HepG2 (cell line): ENCODE results near the gene ACACB. TPM values are rescaled to one million over a fixed set of nuclear protein-coding genes. Genes with fewer than 3 reads are reported as not detected.

ENCODE experiments used
- CENPT ChIP-seq: sonication (generic); formaldehyde crosslinking; IDR thresholded peaks from 2 replicates; pipeline ENCODE4 v1.8.0; 2022; ENCODE audit warnings: low read depth, mild to moderate bottlenecking, moderate library complexity, missing genetic modification reagents
- CHCHD3 ChIP-seq: sonication (generic); formaldehyde crosslinking; IDR thresholded peaks from 2 replicates; pipeline ENCODE4 v1.8.0; 2022; ENCODE audit warnings: mild to moderate bottlenecking, missing genetic modification reagents, moderate library complexity
- FOXM1 ChIP-seq: sonication (generic); formaldehyde crosslinking; IDR thresholded peaks from 2 replicates; pipeline ENCODE4 v1.5.0; 2020; ENCODE audit warnings: missing genetic modification reagents
- GMEB2 ChIP-seq: IDR thresholded peaks from 2 replicates; pipeline ENCODE4 v1.6.1; 2016; ENCODE audit warnings: missing biosample characterization, missing genetic modification reagents, low read depth
- JDP2 ChIP-seq: sonication (generic); formaldehyde crosslinking; IDR thresholded peaks from 2 replicates; pipeline ENCODE4 v1.8.1; 2022; ENCODE audit warnings: missing genetic modification reagents, borderline replicate concordance
- JUN ChIP-seq: sonication (generic); formaldehyde crosslinking; IDR thresholded peaks from 2 replicates; pipeline ENCODE4 v1.4.0; 2020; ENCODE audit warnings: mild to moderate bottlenecking, missing genetic modification reagents
- KAT7 ChIP-seq: IDR thresholded peaks from 2 replicates; pipeline ENCODE4 v1.6.1; 2018; ENCODE audit warnings: borderline replicate concordance, missing compliant biosample characterization
- MBD4 ChIP-seq: IDR thresholded peaks from 2 replicates; pipeline ENCODE4 v1.6.1; 2012; ENCODE audit warnings: low read length, inconsistent platforms, borderline replicate concordance
- MEIS2 ChIP-seq: sonication (generic); formaldehyde crosslinking; IDR thresholded peaks from 2 replicates; pipeline ENCODE4 v1.9.0; 2021; ENCODE audit warnings: mild to moderate bottlenecking, missing genetic modification reagents
- MIXL1 ChIP-seq: IDR thresholded peaks from 2 replicates; pipeline ENCODE4 v1.6.1; 2016
- MTA3 ChIP-seq: sonication (generic); formaldehyde crosslinking; IDR thresholded peaks from 2 replicates; pipeline ENCODE4 v1.4.0; 2020; ENCODE audit warnings: missing genetic modification reagents
- MXD4 ChIP-seq: IDR thresholded peaks from 2 replicates; pipeline ENCODE4 v1.6.1; 2016; ENCODE audit warnings: mild to moderate bottlenecking, missing biosample characterization, missing genetic modification reagents
- MXI1 ChIP-seq: IDR thresholded peaks from 3 replicates; pipeline ENCODE4 v1.6.1; 2012; ENCODE audit warnings: low read depth, low read length, inconsistent platforms, borderline replicate concordance
- NCOA1 ChIP-seq: sonication (generic); formaldehyde crosslinking; IDR thresholded peaks from 2 replicates; pipeline ENCODE4 v1.9.0; 2021; ENCODE audit warnings: missing genetic modification reagents
- WIZ ChIP-seq: sonication (generic); formaldehyde crosslinking; IDR thresholded peaks from 2 replicates; pipeline ENCODE4 v1.5.1; 2020; ENCODE audit warnings: mild to moderate bottlenecking, missing genetic modification reagents
- YEATS4 ChIP-seq: sonication (generic); formaldehyde crosslinking; IDR thresholded peaks from 2 replicates; pipeline ENCODE4 v1.4.0; 2020; ENCODE audit warnings: missing genetic modification reagents, borderline replicate concordance
- ZBTB39 ChIP-seq: sonication (generic); formaldehyde crosslinking; IDR thresholded peaks from 2 replicates; pipeline ENCODE4 v1.5.0; 2020; ENCODE audit warnings: missing genetic modification reagents
- ZNF136 ChIP-seq: sonication (generic); formaldehyde crosslinking; IDR thresholded peaks from 2 replicates; pipeline ENCODE4 v1.8.1; 2022; ENCODE audit warnings: low read depth, mild to moderate bottlenecking, moderate library complexity, missing genetic modification reagents
- ZNF225 ChIP-seq: sonication (generic); formaldehyde crosslinking; IDR thresholded peaks from 2 replicates; pipeline ENCODE4 v1.4.0; 2020; ENCODE audit warnings: mild to moderate bottlenecking, missing genetic modification reagents
- ZNF260 ChIP-seq: sonication (generic); formaldehyde crosslinking; IDR thresholded peaks from 2 replicates; pipeline ENCODE4 v1.4.0; 2020; ENCODE audit warnings: missing genetic modification reagents, low read depth, mild to moderate bottlenecking, borderline replicate concordance
- ZNF296 ChIP-seq: sonication (generic); formaldehyde crosslinking; conservative IDR thresholded peaks from 2 replicates; pipeline ENCODE4 v1.5.0; 2020; ENCODE audit warnings: mild to moderate bottlenecking, missing genetic modification reagents
- ZNF451 ChIP-seq: sonication (generic); formaldehyde crosslinking; IDR thresholded peaks from 2 replicates; pipeline ENCODE4 v1.5.0; 2020; ENCODE audit warnings: mild to moderate bottlenecking, missing genetic modification reagents
- ZNF460 ChIP-seq: sonication (generic); formaldehyde crosslinking; IDR thresholded peaks from 2 replicates; pipeline ENCODE4 v1.5.1; 2020; ENCODE audit warnings: missing genetic modification reagents, mild to moderate bottlenecking, borderline replicate concordance
- ZNF777 ChIP-seq: sonication (generic); formaldehyde crosslinking; IDR thresholded peaks from 2 replicates; pipeline ENCODE4 v1.4.0; 2020; ENCODE audit warnings: missing genetic modification reagents
- ZSCAN12 ChIP-seq: sonication (generic); formaldehyde crosslinking; IDR thresholded peaks from 2 replicates; pipeline ENCODE4 v1.9.0; 2021; ENCODE audit warnings: mild to moderate bottlenecking, missing genetic modification reagents
- polyA plus RNA-seq, 8 experiments: library from polyadenylated mRNA; depleted of rRNA in 3 of 8; stranded (reverse) in 7 of 8; unstranded in 1 of 8; fragments of >200 nt; fragmentation: Illumina TruSeq in 4 of 8; extraction: Trizol in 4 of 8; gene quantifications; 2 replicates each; pipeline versions ENCODE4 v1.2.1 to v1.2.3, GENCODE V29; 2011 to 2016; ENCODE audit warnings: low read depth in 4 of 8, missing spikeins in 1 of 8, mixed read lengths in 1 of 8; ENCODE audit not compliant: insufficient read depth in 1 of 8
- total RNA-seq, 5 experiments: library from RNA; depleted of rRNA; stranded (reverse); fragments of >200 nt; fragmentation: Illumina TruSeq; extraction: Trizol; gene quantifications; 2 replicates each; pipeline ENCODE4 v1.2.3, GENCODE V29; 2016; ENCODE audit warnings: low read depth in 1 of 5
- TF ChIP-seq, protein P1 (sequence below), 2 experiments: sonication (generic) in 1 of 2; formaldehyde crosslinking in 1 of 2; IDR thresholded peaks; 2 replicates each; pipeline versions ENCODE4 v1.4.0 to v1.6.1; 2018 to 2020; ENCODE audit warnings: missing genetic modification reagents in 2 of 2, borderline replicate concordance in 1 of 2, low read depth in 1 of 2, mild to moderate bottlenecking in 1 of 2, missing biosample characterization in 1 of 2

Gene ACACB
- total and polyA plus RNA-seq, 2 of the 13 experiments (the other 11 are each of a cell fraction or from before 2014, with no cell fraction given), result 6.2 to 8.6 TPM

DNA sequence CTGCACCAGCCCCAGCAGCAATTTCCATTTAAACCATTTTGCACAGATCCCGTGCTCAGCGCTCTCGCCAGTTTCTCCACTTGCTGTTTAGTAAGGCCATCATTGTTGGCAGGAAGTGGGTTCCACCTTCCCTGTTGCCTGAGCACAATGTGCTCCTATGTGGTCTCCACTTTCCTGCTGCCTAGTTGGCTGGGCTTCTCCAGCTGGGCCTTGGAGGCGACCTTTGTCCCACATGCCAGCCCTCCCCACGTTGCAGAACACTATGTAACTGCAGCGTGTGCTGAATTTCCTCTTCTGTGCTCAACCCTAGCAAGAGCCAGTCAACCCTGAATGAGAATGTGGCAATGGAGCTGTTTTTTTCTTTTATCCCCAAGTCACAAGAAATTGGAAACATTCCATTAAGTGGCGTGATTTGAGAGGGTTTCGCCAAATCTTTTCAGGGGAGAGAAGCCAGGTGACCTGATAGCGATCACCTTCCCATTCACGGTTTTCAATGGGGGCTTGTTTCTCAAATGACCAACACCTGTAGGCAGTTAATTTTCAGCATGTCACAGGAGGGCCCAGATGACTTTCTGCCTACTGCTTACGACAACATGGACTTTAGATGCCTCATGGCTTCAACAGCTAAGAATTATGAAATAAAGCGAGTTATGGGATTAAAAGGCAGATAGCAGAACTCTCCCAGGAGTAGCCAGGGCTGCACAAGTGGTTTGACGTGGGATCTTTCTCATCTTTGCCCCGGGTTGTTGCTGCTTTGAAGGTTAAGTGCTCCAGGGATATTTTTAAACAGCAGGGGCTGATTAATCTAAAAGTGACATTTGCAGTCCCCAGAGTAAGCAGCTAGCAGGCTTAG lies at the start of gene ACACB (continued):
- 0 out of 2 replicates have a peak, but pooled peaks have one; percentile 28 for TF ChIP-seq NCOA1
- no peak for TF ChIP-seq ZNF225
- no peak for TF ChIP-seq ZNF260 (CRISPR knock-in tag)
- TF ChIP-seq MTA3 (CRISPR knock-in tag), result no peak
- no peak for TF ChIP-seq MEIS2 (CRISPR knock-in tag)
- 0 out of 2 replicates have a peak, but pooled peaks have one; percentile 42 for TF ChIP-seq JUN (CRISPR knock-in tag)
- TF ChIP-seq KAT7 (CRISPR knock-in tag), result peak; percentile 45; the same call in 1 of the 2 replicates
- TF ChIP-seq ZBTB39 (CRISPR knock-in tag), result no peak
- TF ChIP-seq WIZ (CRISPR knock-in tag), result no peak
- TF ChIP-seq, protein P1, sequence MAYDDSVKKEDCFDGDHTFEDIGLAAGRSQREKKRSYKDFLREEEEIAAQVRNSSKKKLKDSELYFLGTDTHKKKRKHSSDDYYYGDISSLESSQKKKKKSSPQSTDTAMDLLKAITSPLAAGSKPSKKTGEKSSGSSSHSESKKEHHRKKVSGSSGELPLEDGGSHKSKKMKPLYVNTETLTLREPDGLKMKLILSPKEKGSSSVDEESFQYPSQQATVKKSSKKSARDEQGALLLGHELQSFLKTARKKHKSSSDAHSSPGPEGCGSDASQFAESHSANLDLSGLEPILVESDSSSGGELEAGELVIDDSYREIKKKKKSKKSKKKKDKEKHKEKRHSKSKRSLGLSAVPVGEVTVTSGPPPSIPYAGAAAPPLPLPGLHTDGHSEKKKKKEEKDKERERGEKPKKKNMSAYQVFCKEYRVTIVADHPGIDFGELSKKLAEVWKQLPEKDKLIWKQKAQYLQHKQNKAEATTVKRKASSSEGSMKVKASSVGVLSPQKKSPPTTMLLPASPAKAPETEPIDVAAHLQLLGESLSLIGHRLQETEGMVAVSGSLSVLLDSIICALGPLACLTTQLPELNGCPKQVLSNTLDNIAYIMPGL (CRISPR knock-in tag; IDR thresholded peaks at IDR 0.05; ENCODE audit: borderline replicate concordance in 1 of 2, low read depth in 1 of 2), result peak; percentile 46 to 68; a peak in 1 of 4 replicates
- no peak for TF ChIP-seq ZNF777
- peak; percentile 76 for TF ChIP-seq MXD4 (CRISPR knock-in tag)
- peak; percentile 27 for TF ChIP-seq MIXL1
- no peak for TF ChIP-seq ZNF136 (CRISPR knock-in tag)
- no peak for TF ChIP-seq ZSCAN12 (CRISPR knock-in tag)
- no peak; the same call in 1 of the 2 replicates for TF ChIP-seq ZNF460
- TF ChIP-seq GMEB2, result no peak
- peak; percentile 59; the same call in 1 of the 2 replicates for TF ChIP-seq YEATS4 (CRISPR knock-in tag)
- TF ChIP-seq ZNF296 (CRISPR knock-in tag), result no peak
- no peak for TF ChIP-seq JDP2
- peak; percentile 85; the same call in 1 of the 2 replicates for TF ChIP-seq MBD4
- TF ChIP-seq MXI1, result peak; percentile 82; the same call in 1 of the 3 replicates
- TF ChIP-seq FOXM1, result no peak
- TF ChIP-seq ZNF451 (CRISPR knock-in tag), result no peak
- TF ChIP-seq CHCHD3 (CRISPR knock-in tag), result no peak
- TF ChIP-seq CENPT (CRISPR knock-in tag), result no peak
